CD4-positive, alpha-beta T cell treated with Interferon alpha-2 for 1 hour (primary cell): ENCODE measurements around the gene FRMD5.

ENCODE experiments used
- DNase-seq, 2 donors: peaks; one replicate each; pipeline ENCODE4 v3.0.0-alpha.2; 2020 to 2022

The FRMD5 gene

GRCh38 chr15:43966646-43967045 lies 228.4 kb downstream of the FRMD5 start:
- DNase-seq: no peak

GRCh38 chr15:43958861-43959330 lies 236.2 kb downstream of the FRMD5 start:
- no peak for DNase-seq

DNA sequence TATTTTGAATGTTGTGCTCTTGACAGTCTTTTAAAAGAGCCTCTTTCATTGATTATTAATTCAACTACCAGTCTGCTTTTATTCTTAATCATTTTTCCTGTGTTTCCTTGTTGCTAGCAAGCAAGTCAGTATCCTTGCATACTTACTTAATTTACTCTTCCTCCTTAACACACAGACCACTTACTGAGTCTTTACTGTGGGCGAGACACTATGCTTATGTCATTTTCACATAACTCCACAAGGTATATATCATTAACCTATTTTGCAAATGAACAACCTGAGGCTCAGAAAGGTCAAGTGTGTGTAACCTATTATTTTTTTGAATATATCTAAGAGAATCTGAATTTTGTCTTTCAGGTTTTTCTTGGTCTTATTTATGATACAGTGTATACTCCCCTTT lies 237.3 kb downstream of the FRMD5 start:
- no peak for DNase-seq

DNA sequence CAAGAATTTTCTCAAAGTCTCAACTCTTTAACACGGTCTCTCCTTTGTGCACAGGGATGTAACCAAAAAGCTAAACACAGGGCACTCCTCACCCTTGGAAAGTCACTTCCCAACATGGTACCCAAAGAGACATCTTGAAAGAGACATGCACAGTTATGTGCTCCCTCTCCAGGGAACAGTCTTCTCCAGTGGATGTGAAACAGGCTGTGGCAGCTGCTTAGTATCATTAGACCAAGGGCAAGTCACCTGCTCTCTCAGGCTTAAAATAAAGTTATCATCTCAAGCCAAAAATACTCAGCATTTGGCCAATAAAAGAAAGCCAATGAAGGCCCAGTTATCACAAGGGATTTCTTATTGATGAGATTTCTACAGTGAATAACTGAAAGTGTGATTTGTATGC lies 239.9 kb downstream of the FRMD5 start:
- no peak for DNase-seq

DNA sequence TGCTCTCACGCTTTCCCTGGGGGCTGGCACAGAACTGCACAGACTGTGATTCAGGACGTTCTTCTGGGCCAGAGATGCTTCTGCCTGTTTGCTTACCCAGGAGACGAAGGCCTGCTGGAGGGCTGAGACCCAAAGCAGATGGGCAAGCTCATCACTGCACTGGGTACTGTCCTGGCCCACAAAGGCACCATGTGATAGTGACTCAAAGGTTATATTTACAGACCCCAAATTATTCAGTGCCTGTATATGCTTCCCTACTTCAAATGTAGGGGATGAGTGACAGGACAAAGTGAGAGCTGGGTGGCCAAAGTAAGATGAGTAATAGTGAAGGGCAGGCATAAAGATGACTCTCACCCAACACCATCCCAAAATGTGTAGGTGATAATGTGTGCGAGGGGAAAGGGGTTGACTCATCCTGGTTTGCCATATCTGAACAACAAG lies 240.9 kb downstream of the FRMD5 start:
- DNase-seq: no peak

DNA sequence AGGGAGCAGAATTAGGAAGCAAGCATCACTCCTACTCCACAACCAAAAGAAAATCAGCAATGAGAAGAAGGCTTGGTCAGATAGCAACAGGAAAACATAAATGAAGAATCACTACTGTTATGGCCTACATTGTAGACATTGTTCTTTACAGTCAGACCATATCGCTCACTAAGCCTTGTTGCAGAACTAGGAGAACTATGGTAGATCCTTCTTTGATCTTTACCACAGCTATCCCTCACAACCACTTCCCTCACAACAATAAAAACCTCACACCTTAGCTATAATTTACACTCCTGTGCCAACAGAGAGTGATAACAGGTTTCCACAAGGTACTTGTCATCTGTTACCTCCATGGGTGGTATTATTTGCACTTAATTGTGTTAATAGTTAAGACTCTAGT lies 241.7 kb downstream of the FRMD5 start:
- DNase-seq: no peak

GRCh38 chr15:43950531-43950930 lies 244.5 kb downstream of the FRMD5 start:
- no peak for DNase-seq

GRCh38 chr15:43948691-43949325 lies 246.3 kb downstream of the FRMD5 start:
- DNase-seq: no peak

GRCh38 chr15:43943511-43943910 lies 251.6 kb downstream of the FRMD5 start:
- no peak for DNase-seq

DNA sequence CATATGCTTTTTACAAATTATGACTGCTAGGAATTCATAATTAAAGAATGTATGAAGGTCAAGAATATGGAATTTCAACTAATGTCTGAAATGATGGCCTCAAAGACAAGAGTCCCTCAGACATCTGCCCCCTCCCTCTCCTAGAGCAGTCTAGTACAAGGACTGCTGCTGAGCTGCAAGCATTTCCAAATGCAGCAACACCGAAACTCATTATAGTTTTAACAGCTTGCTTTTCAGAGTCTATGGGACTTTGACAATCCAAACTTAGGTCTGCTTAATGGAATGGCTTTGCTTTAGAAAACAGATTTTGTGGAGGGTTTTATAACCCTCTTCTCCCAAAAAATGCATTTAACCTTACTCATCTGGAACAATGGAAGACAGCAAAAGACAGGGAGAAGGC lies 252.9 kb downstream of the FRMD5 start:
- no peak for DNase-seq

- DNase-seq: no peak
These were observed 253.5 kb downstream of the FRMD5 start for GRCh38 chr15:43941555-43941954.

- DNase-seq: no peak
These were observed 254.0 kb downstream of the FRMD5 start for GRCh38 chr15:43941071-43941470.

DNA sequence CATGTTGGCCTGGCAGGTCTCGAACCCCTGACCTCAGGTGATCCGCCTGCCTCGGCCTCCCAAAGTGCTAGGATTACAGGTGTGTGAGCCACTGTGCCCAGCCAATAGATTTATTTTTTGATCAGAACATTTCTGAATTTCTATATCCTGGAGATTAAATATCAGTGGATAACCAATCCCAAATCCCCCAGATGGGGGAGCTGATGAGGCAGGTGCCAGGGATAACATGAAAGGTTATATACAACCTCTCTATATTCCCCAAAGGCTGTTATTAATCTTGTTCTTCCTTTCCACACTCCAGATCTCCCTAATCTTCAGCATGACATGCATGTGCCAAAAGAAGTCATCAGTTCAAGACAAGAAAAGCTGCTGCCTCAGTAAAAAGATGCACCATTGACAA lies 256.0 kb downstream of the FRMD5 start:
- DNase-seq: no peak

DNA sequence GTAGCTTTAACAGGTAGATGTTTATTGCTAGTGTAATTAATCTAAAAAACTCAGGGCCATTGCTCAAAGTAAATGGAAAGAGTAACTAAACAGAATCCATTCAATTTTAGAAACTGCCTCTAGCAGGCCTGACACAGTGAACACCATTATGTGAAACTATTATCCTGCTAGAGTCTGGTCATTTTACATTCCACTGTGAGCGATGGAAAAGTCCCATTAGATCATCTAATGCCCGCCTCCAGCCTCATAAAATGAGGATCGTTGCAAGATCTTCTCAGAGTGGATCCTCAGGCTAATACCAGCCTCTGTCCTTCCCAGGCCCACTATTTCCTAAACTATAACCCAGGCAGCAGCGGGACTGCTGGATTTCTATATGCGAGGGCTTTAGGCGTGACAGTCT lies 260.6 kb downstream of the FRMD5 start:
- no peak for DNase-seq

GRCh38 chr15:43932907-43933306 lies 262.2 kb downstream of the FRMD5 start:
- no peak for DNase-seq

DNA sequence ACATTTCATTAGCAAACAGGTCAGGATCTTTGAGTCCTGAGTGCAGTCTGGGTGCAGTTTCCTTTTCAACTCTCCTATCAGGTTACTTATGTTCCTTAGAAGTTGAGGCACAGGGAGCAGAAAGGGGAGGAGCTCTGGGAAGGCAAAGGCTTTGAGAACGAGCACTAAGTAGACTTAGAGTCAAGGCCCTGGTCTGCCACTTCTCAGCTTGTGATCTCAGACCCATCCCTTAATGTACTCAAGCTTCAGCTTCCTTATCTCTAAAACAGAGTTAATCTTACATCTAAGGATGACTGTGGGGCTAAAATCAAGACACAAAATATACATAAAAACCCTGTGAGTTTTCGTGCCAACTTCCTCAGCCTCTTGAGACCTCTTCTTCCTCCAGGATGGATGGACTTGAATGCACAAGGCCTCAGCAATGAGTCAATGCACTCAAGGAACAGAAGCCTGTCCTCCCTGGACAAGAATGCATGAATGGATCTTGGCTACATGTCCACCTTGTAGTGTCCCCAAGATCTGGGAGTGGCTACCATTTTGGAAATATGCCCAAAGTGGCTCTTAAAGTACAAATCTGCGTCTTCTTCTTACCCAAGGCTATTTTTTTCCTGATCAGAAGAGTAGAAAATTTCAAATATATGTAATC lies 263.2 kb downstream of the FRMD5 start:
- DNase-seq: no peak

- DNase-seq: no peak
These were observed 264.0 kb downstream of the FRMD5 start for GRCh38 chr15:43931119-43931518.

GRCh38 chr15:43930556-43930955 lies 264.5 kb downstream of the FRMD5 start:
- no peak for DNase-seq

DNA sequence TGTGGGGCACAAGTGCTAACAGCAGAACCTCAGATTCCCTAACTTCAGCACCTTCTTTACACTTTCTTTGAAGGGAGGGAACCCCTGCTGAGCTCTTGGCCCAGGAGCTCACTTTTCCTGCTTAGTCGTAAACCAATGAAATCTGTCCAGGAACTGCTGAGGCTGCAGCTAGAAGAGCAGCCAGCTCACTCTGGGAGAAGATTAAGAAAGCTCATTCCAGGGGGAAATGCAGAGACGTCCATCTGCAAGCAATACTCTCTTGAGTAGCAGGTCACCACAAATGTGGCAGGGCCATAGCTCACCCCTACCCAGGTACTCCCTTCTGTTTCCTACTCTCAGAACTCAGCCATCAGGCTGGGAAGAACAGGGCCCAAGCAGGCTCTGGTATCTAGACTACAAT lies 265.0 kb downstream of the FRMD5 start:
- DNase-seq: no peak

GRCh38 chr15:43928152-43928551 lies 266.9 kb downstream of the FRMD5 start:
- DNase-seq: no peak

GRCh38 chr15:43927203-43927602 lies 267.9 kb downstream of the FRMD5 start:
- DNase-seq: no peak

DNA sequence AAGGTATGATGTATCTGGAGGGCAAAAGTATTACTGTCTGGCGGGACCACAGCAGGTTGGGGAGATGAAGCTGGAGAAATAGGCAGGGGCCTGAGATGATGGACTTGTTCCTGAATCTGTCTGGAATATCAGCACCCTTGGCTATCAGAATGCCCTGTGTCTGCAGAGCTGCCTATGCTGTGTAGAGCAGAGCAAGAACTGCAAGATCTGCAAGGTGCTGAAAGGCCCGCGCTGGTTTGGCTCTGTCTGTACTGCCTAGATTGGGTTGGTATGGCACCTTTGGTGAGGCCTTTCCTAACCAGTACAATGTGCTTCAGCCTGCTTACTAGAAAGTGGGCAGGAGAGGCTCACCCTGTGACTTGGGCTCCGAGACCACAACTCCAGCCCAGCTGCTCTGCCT lies 271.5 kb downstream of the FRMD5 start:
- DNase-seq: no peak

GRCh38 chr15:43922021-43922420 lies 273.1 kb downstream of the FRMD5 start:
- no peak for DNase-seq

DNA sequence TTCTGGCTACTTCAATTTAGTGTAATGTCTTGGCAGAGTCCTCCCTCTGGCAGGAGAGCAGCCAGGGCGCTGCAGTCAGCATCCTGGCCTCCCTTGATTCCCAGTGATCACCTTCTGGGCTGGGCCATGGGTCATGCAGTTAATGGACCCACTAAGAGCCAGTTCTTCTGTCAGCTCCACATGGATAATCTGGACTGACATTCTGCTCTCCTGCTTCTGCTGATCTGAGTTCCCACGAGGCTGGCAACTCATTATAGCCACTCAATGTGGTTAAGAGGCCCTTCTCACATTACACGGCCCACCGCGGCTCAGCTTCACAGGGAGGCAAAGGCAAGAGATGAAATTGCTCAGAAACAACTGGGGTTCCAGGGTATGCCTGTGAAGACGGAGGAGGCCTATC lies 274.3 kb downstream of the FRMD5 start:
- no peak for DNase-seq

GRCh38 chr15:43920254-43920600 lies 274.8 kb downstream of the FRMD5 start:
- DNase-seq: no peak
